GM21717 (cell line): ENCODE measurements around the gene NIPAL1.
"Not testable (repeated sequence)": the region's sequence is repeated elsewhere in the genome, so short reads cannot be mapped to it uniquely, and the experiment has no call there.

Experiments
- ATAC-seq: cut with Tn5 transposase; IDR thresholded peaks from one replicate; pipeline ENCODE4 v1.9.1; 2021; ENCODE audit warnings: mild to moderate bottlenecking, moderate library complexity; ENCODE audit not compliant: unreplicated experiment

Gene NIPAL1

DNA sequence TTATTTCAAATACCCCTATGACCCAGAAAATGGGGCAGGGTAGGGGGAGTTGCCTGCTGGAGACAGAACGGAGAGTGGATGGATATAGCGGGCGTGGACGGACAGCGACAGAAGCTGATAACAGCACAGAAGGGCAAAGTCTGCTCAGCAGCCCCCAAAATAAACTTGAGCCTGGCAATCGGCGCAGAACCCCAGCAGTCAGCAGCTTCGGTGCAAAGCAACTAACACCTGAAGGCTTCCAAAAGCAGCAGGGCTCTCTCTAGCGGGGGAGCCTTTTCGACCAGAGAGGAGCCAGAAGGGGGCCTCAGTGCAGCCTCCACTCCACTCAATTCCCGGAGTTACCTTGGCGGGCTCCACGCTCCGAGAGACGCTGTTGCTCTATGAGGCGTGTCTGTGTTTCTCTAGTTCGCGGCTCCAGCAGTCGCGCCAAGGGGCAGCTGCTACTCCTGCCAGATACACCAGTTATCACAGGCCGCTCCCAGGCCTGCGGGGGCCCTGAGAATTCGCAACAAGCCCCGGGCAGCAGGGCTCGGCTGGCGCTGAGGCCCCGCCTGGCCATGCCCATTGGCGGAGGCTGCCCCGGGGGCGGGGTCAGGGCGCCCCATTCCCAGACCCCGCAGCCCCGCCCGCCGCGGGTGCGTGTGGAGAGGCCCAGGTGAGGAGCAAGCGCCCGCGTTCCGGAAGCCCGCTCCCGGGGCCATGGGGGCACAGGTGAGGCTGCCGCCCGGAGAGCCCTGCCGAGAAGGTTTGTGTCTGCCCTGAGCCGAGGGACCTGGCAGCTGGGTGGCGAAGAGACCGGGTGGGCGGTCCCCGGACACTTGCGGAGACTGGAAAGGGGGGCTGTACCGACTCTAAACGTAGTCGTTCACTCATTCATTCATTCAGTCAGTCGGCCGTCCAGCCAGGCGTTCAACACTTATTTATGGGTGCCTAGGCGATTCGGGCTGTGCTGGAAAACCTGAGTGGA is at the start of gene NIPAL1, which contains the start of gene CNGA1:
TSS of gene NIPAL1 (plus strand) at position 632 of the 967 bp plus-strand sequence. CDS start at position 700, 68 bp downstream.
TSS of gene CNGA1 (minus strand) at position 541 of the 967 bp plus-strand sequence. CDS start 63,992 bp downstream, outside the sequence.
- ATAC-seq = peak; percentile 94

DNA sequence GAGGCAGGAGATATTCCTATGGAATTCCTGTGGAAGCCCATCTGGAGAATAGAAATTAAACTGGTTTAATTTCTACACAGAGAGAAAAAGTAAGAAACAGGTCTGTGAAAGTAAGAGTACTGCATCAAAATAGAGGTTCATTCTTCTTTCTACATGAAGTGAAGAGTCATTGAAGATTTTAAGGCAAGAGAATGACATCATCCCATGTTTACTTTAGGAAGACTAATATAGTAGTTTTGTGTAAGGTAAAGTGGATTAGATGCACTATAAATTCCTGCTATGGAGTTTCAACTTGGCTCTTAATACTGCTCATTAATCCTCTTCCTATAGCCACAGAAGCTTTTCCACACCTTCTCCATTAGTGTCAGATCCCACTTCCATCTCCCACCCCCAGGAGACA is 47.7 kb upstream of the NIPAL1 start:
- no peak for ATAC-seq

DNA sequence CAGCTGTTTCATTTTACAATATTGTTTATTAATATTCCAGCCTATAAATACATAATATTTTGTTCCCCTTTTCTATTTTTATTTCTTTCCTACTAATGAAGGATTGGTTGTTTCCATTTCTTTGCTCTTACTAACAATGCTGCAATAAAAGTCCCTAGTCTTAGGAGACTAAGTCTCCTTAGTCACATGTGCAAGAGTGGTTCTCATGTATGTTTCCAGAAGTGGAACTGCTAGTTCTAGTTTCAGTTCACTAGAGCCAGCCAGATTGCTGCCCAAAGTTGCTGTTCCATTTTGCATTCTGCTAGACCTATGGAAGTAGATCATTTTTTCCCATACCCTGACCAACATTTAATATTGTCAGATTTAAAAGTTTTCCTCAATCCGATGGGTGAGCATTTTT is 44.4 kb upstream of the NIPAL1 start:
- ATAC-seq = peak; percentile 75

DNA sequence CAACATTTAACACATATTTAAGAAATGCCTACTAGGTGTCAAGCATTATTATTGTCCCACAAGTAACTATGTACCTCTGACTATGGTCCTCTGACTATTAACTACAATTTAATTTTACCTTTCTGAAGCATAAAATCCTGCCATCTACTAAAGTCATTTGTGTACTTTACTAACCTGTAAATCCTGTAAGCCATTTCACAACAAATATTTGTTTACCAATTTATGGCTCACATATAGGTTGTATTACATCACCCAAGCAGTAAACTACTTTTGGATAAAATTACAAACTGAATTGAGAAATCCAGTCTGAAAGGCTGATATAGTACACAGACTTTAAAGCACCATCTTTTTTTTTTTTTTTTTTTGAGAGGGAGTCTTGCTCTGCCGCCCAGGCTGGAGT is 43.9 kb upstream of the NIPAL1 start:
- no peak for ATAC-seq

DNA sequence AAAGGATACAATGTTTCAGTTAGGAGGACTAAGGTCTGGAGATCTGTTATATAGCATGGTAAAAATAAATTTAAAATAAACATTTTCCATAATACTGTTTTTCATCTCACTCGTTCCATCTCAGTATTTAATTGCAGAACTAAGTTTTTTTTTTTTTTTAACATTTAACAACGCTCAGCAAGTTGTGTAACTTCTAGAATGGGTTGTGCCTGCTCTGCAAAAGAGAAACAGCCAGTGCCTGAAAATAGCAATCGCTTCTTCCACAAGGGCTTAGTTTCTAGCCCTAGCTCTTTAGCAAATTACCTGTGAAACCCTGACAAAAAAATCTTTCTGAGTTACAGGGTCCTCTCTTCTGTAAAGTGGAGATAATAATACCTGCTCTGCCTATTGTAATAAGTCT is 42.0 kb upstream of the NIPAL1 start:
- no peak for ATAC-seq

DNA sequence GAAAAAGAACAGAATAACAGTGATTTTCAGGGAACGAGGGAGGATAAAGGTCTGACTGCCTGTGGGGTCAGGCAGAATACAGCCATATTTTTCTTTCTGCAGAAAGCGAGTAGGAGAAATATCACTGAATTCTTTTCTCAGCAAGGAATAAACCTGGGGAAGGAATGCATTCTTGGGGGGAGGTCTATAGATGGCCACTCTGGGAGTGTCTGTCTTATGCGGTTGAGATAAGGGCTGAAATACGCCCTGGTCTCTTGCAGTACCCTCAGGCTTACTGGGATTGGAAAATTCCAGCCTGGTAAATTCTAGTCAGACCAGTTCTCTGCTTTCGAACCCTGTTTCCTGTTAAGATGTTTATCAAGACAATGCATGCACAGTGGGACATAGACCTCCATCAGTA is 26.4 kb upstream of the NIPAL1 start:
- ATAC-seq = no peak

DNA sequence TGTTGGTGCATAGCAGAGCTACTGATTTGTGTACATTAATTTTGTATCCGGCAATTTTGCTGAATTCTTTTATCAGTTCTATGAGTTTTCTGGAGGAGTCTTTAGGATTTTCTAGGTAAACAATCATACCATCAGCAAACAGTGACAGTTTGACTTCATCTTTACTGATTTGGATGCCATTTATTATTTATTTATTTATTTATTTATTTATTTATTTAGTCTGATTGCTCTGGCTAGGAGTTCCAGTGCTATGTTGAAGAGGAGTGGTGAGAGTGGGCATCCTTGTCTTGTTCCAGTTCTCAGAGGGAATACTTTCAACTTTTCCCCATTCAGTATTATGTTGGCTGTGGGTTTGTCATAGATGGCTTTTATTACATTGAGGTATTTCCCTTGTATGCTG is 24.1 kb upstream of the NIPAL1 start:
- ATAC-seq = not testable (repeated sequence)

DNA sequence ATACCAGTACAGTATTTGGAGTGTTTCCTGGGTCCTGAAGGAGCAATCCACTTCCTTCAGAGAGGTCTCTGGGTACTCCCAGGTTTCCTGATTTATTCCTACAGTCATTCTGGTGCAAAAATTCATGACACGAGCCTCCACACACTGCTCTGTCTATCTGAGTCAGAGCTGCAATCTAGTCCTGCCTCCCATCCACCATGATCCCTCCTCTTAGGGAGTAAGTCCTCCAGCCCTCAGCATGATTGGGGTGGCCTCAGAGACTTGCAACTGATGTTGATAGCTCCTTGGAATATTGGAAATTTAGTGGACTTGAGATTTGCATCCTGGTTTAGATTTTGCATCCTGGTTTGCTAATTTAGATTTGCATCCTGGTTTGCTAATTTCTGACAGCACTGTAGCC is 20.6 kb upstream of the NIPAL1 start:
- ATAC-seq = no peak

DNA sequence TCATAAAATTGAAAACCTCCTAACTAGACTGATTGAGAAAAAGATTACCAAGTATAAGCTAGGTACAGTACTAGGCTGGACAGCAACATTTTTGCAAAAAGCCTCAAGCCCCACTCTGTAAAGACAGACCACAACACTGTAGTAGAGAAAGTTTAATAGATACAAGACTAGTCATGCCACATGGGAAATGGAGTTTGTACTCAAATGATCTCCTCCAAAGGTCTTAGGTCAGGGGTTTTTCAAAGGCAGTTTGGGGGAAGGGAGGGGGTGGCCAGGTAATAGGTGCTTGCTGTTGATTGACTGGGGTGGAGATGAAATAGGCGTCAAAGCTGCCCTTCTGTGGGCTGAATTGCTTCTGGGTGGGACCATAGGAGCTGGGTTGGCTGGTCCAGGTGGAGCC is 14.3 kb upstream of the NIPAL1 start:
- ATAC-seq = no peak

DNA sequence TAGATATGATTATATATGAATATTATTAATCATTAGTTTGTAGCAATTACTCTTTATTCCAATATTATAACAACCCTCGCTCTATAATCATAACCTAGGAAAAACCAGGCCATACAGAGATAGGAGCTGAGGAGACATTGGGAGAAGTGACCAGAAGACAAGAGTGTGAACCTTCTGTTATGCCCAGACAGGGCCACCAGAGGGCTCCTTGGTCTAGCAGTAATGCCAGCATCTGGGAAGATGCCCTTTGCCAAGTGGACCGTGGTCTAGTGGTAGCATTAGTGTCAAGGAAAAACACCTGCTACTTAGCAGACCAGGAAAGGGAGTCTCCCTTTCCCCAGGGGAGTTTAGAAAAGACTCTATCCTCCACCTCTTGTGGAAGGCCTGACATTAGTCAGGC is 13.0 kb upstream of the NIPAL1 start:
- ATAC-seq = not testable (repeated sequence)

DNA sequence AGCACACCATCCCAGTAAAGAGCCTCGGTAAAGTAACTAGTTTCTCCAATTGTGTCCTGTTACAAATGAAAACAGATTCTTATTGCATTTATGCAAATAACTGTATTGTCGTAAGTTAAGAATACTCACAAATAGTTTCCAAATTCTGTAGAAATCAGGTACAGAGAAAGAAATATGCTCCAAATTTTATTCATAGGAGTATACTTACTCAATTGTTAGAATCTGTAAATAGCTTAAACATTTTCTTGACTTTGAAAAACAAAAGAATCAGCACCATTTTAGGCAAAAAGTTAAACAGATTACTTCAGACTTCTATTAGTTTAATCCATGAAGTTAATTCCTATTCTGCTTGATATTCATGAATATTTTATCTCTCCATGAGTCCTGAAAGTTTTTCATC is 10.8 kb upstream of the NIPAL1 start:
- ATAC-seq = no peak

DNA sequence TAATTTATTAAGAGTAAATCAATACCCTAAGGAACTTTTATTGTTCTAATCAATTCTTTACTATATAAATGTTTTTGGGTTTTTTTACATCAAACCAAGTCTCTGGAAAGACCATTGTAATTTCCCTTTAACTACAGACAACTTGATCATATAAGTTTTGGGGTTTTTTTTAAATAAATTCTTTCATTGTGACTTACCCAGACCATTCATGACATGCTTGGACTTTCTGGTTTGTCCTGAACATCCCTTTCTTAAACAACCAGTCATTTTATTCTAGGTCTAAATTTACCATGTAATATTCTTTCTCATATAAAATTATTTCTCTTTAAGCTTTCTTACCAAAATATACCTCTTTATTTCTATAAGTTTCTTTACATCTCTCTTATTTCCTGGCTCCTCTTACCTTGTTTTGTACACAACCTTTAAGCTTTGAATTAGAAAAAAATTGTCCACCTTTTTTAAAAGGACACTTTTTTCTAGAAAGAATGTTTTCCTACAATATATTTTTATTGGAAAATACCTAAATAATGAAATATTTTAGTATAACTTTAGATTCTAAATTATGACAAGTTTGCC is 8.5 kb upstream of the NIPAL1 start:
- no peak for ATAC-seq

DNA sequence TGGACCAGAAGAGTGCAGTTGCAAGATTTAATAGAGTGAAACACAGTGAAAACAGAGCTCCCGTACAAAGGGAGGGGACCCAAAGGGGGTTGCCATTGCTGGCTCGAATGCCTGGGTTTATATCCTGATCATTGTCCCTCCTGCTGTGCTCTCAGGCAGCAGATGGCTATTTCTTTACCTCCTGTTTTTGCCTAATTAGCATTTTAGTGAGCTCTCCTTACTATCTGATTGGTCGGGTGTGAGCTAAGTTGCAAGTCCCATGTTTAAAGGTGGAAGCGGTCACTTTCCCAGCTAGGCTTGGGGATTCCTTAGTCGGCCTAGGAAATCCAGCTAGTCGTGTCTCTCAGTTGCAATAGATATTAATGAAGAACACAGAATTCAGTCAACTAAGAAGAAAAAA is 5.7 kb upstream of the NIPAL1 start:
- ATAC-seq = not testable (repeated sequence)

DNA sequence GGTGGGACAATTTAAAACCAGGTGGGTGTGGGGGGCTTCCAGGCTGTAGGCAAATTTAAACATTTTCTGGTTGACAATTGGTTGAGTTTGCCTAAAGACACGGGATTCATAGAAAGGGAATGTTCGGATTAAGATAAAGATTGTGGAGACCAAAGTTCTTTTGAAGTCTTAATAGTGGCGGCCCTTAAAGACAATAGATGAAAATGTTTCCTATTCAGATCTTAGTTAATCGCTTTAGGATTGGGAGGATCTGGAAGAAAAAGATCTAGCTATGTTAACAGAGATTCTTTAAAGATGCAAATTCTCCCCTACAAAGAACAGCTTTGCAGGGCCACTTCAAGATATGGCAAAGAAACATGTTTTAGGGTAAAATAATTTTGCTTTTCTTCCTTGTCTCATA is 4.8 kb upstream of the NIPAL1 start:
- no peak for ATAC-seq

DNA sequence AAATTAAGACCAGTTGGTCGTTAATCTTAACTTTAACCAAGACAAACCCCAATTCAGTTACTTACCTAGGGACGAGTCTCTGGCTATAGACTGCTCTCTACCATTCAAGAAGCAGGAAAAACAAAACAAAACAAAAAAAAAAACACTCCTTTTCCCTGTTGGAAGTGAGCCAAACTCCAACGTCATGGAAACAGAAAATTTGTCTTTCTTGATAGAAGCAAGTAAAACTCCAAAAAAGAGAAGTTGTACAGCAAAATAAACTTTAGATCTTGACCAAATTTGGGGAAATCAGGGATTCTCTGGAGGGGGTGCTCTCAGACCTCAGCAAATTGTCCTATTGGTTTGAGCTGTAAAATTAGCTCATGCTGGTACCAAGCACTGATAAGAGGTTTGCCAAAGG is 3.7 kb upstream of the NIPAL1 start:
- no peak for ATAC-seq

DNA sequence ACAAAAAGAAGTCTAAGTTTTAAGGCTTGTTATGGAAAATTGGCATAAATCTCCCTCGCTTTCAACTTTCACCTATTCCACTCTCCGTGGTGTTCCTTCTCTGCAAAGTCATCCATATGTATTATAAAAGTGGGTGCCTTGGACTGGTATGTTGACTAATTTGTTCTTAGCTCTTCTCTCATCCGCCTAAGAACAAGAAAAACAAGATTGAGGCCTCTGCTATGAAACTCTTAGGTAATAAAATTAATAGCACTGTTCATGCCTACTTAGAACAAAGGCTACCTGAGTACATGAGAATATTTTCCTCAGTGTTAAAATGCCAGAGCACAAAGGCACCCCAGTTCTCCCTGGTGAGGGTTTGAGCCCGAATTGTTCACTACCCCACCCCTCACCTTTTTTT is 1.4 kb upstream of the NIPAL1 start:
- ATAC-seq = no peak

DNA sequence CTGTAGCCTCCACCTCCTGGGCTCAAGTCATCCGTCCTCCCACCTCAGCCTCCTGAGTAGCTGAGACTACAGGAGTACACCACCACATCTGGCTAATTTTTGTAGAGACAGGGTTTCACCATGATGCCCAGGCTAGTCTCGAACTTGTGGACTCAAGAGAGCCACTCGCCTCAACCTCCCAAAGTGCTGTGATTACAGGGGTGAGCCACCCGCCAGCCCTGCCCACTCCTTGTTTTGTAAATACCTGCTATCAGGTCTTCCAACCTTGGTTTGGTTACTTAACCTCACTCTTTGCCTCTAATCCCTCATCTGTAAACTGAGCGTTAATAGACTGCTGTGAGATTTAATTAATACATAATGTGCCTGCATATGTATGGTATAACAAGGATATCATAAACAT is 894 bp upstream of the NIPAL1 start:
- no peak for ATAC-seq

DNA sequence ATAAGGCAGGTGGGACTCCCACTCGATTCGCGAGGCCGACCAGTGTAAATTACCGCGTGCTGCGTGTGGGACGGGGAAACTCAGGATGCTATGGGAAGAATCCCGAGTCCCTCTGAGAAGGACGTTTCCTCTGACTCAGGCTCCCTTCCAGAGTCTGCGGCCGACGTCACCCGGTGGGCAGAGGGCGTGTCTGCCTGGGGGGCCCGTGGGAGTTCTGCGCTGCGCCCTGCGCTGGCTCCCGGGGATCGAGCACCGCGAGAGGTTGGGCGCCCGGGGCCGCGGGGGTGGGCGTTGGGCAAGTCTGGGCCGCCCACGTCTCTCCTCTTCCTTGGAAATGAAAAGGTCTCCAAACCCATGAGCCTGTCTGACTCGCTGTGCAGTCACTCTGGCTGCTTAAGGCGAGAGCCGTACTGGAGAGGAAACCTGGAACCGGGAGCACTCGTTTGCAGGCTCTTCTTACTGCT is 568 bp downstream of the NIPAL1 start:
- no peak for ATAC-seq

DNA sequence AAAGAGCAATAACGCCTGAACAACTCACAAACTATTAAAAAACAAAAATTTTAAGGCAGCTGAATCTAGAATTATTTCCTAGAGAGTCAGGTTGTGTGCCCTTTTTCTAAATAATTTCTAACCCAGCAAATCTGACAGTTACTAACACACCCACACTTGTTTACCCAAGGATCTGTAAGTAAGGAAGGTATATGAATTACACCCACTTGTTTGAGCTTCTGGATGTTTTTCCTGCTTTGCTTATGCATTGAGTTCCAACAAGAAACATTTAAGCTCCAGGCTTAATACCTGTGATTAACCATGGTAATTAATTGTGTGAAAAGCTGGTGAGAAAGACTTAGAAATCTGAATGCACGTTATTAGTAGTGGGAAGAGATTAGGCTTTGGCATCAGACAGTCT is 1.5 kb downstream of the NIPAL1 start:
- ATAC-seq = no peak

DNA sequence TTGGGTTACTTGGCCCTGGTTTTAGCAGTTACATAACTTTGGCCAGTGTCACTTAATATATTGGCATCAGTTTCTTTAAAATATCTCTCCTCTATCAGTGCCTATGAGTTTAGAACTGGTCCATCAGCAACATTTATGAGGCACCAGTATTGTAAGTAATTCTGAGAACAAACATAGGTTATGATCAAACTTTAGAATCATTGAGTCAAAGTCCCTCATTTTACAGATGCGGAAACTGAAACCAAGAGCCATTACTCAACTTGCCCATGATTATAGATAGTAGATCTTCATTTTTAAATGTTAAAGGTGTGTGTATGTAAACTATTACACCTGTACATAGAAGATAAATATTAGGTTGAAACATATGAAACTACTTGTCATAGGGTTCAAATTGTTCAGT is 4.5 kb downstream of the NIPAL1 start:
- ATAC-seq = no peak

DNA sequence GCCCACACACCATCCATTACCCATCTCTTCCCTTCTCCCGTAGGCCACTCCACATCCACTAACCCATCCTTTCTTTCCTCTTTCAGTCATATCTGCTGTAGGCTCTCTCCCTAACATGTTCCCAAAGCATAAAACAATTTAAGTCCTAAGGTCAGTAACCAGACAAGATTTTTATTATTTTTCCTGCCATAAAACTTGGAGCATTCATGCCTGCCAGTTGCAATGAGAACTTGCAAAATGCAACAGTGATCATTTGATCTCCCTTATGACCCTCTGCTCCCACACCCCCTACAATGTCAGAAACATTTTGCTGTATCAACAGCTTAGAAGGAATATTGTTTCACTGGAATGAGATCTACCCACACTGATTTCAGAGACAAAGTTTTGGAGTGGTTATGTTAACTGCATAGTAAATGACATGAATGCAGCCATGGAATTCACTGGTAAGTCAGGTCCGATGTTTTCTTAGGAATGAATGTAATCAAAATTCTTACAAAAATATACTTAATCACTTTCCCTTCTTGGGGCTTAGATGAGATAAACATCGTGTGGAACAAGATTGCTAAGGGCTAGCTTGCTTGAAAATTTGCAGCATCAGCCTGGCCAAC is 5.7 kb downstream of the NIPAL1 start:
- no peak for ATAC-seq

DNA sequence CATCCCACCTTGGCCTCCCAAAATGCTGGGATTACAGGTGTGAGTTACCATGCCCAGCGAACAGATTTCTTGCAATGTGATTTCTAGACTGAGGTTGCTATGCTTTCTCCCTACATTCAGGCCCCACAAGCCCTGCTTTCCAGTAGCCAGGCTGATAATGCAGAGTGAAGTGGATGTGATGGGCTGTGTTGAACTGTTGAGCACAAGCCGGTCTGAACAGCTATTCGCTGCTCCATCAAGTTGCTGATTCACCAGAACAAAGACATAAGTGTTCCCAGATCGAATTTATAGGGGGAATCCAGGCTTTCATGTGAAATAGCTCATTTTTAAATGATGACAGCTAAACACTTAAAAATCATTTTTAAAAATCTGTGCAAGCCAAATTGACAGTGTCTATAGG is 8.0 kb downstream of the NIPAL1 start:
- ATAC-seq = no peak
